Hepatocyte (in vitro differentiated cells): ENCODE measurements around the gene RFT1.

Source experiments
- EZH2phosphoT487 ChIP-seq: fragments of 200-600 bp; sonication (generic); IDR thresholded peaks from one replicate; pipeline ENCODE4 v1.6.1; 2018; ENCODE audit warnings: antibody characterized with exemption, mild to moderate bottlenecking, low read depth, moderate library complexity; ENCODE audit not compliant: unreplicated experiment, severe bottlenecking
- TF ChIP-seq, protein P1 (sequence below): fragments of 200-600 bp; sonication (generic); IDR thresholded peaks from 2 replicates; pipeline ENCODE4 v1.5.1; 2016; ENCODE audit warnings: antibody characterized with exemption, mild to moderate bottlenecking; ENCODE audit not compliant: poor library complexity

DNA sequence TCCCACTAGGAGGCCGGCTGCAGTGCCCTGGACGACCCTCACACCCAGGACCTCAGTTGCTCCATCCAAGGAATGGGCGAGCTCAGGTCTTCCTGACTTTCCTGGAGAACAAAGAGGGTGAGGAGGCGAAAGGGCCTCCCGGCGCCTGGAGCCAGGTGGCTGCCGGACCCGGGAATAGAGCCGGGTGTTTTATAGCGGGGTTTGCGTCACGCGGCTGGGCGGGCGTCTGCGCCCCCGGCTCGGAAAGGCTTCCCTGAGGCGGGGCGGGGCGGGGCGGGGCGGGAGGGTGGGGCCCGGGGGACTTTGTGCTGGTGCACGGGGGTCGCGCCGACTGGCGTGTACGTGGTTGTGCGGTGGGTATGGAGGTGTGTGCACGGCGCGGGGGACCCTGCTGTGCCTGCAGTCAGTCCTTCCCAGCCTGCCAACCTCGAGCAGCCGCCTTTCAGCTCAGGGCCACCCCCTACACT lies 26.2 kb upstream of the RFT1 start:
- TF ChIP-seq, protein P1, sequence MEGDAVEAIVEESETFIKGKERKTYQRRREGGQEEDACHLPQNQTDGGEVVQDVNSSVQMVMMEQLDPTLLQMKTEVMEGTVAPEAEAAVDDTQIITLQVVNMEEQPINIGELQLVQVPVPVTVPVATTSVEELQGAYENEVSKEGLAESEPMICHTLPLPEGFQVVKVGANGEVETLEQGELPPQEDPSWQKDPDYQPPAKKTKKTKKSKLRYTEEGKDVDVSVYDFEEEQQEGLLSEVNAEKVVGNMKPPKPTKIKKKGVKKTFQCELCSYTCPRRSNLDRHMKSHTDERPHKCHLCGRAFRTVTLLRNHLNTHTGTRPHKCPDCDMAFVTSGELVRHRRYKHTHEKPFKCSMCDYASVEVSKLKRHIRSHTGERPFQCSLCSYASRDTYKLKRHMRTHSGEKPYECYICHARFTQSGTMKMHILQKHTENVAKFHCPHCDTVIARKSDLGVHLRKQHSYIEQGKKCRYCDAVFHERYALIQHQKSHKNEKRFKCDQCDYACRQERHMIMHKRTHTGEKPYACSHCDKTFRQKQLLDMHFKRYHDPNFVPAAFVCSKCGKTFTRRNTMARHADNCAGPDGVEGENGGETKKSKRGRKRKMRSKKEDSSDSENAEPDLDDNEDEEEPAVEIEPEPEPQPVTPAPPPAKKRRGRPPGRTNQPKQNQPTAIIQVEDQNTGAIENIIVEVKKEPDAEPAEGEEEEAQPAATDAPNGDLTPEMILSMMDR: no peak
- TF ChIP-seq EZH2phosphoT487: no peak
